NCI-H446 treated with DMSO at 0.1 percent for 48 hours (cell line): Measurements from ENCODE around the gene TBC1D16.

Experiments used
- DNase-seq: peaks from one replicate; lab custom pipeline; 2025; lab: John Stamatoyannopoulos, UW

The TBC1D16 gene

GRCh38 chr17:79987935-79988184 lies 47.8 kb downstream of the TBC1D16 start:
- DNase-seq, result no peak

DNA sequence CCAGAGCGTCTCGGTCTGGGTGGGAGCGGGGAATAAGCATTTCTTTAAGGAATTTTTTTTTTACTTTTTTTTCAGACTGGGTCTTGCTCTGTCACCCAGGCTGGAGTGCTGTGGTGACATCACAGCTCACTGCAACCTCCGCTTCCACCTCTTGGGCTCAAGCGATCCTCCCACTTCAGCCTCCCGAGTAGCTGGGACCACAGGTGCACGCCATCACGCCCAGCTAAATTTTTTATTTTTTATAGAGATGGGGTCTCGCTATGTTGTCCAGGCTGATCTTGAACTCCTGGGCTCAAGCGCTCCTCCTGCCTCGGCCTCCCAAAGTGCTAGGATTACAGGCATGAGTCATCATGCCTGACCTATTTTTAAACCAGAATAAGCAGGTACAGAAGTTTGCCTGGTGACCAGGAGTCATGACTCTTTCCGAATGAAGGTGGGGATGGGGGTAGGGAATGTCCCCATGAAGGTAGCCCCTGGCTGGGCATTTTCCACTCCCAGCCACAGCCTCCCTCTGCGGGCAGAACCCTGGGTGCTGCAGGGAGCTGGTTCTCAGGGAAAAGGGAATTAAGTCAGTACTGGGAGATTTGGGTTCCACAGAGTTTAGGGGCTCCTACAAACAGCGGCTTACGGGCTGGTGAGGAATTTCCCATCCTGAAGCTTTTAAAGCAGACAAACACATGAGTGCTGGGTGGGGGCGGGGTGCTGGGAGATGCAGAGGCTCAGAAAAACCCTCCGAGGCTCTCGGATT lies 48.3 kb downstream of the TBC1D16 start:
- no peak for DNase-seq

GRCh38 chr17:79986411-79987186 lies 49.1 kb downstream of the TBC1D16 start:
- no peak for DNase-seq

- no peak for DNase-seq
These were observed 49.7 kb downstream of the TBC1D16 start for GRCh38 chr17:79985943-79986391.

GRCh38 chr17:79985361-79985942 lies 50.2 kb downstream of the TBC1D16 start:
- no peak for DNase-seq

DNA sequence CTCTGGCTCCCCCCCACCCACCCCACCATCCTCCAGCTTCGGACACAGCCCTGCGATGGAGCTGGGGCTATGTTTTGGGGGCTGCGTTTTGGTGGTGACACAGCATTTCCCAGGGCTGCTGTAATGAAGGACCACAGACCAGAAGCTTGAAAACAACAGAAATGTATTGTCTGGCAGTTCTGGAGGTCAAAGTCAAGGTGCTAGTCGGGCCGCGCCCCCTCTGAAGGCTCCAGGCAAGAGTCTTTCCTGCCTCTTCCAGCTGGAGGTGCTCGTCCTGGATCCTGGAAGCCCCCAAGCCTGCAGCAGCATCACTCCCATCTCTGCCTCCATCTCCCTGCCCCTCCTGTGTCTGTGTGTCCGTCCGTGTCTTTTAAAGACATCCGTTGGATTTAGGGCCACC lies 50.8 kb downstream of the TBC1D16 start:
- no peak for DNase-seq

- no peak for DNase-seq
These were observed 51.4 kb downstream of the TBC1D16 start for GRCh38 chr17:79984045-79984840.

GRCh38 chr17:79983456-79983855 lies 52.2 kb downstream of the TBC1D16 start:
- no peak for DNase-seq

DNA sequence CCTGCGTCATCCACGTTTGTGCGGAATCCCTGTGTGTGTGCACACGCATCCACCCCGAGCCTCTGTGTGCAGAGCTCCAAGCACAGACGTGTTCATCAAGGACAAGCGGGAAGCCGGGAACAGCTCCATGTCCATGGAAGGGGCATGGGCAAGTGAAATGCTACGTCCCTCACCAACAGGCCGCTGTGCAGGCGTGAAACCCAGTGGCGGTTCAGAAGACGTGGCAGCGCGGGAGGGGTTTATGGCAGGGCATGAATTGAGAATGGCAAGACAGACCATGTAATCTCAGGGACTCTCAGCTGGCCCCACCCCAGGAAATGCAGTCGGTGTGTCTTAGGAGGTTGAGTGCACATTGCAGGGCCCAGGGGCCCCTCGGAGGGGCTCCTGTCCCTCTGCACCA lies 52.7 kb downstream of the TBC1D16 start:
- DNase-seq, result no peak

DNA sequence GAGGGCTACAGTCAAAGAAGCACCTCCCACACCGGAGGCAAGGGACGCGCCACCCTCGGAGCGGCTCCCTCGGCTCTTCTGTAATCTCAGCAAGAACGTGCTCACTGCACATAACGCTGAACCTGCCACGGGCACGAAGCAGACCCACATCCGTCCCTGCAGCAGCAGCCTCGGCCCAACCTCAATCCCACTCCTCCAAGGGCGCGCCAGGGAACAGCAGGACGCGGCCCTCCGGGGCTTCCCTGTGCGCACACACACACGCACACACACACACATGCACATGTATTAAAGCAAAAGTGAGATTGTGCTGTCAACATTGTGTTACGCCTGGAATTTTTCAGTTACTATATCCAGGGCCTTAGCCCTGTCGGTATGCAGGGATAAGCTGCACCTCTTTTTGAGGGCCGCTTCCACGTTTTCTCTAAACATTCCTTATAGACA lies 54.0 kb downstream of the TBC1D16 start:
- DNase-seq, result no peak

DNA sequence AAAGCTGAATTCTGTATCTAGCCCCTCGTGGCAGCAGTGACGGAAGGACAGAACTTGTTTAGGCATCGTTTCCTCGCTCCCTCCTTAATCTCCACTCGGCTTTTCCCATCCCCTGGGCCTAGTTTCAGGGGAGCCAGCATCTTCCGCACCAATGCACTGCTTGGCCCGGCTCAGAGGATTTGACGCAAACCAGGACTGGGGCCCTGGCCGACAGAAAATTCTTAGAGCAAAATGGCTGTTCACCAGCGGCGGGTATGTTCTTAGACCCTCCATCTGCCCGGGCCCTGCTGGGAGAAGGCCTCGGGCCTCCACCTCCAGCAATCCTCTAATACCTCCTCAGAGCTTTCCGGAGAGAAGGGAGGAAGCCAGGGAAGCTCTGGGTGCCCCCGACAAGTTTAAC lies 54.6 kb downstream of the TBC1D16 start:
- no peak for DNase-seq

DNA sequence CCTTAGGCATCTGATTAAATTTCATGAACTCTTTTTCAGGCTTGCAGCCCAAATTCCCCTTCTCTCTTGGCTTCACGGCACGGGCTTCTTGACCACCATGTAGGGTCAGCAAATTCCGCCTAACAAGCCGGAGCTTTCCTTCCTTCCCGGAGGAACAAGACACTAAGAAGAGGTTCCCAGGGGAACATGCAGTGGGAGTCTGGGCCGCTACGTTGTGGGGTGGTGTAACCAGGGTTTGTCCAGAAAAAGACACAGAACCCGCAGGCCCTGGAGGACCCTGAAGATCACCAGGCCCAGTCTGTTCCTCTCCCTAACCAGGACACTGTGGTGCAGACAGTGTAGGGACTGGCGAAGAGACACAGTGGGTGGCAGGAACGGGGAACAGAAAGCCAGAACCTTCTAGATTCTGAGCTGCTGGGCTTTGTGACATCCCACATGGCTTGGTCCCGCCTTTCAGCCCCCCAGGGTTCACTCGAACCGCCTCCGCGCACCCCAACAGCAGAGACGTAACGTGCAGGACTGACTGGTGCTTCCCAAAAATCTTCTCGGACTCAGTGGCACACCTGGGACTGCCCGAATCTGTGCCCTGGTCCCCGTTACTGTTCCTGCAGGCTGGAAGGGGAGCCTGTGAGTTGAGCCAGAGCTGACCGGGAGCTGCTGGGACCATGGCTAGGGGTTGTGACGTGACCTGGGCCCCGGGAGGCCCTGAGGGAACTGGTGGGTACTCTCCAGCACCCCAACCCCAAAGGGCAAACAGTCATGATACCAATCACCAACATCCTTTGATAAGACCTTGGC lies 55.2 kb downstream of the TBC1D16 start:
- no peak for DNase-seq

- no peak for DNase-seq
These were observed 55.9 kb downstream of the TBC1D16 start for GRCh38 chr17:79979816-79980215.

DNA sequence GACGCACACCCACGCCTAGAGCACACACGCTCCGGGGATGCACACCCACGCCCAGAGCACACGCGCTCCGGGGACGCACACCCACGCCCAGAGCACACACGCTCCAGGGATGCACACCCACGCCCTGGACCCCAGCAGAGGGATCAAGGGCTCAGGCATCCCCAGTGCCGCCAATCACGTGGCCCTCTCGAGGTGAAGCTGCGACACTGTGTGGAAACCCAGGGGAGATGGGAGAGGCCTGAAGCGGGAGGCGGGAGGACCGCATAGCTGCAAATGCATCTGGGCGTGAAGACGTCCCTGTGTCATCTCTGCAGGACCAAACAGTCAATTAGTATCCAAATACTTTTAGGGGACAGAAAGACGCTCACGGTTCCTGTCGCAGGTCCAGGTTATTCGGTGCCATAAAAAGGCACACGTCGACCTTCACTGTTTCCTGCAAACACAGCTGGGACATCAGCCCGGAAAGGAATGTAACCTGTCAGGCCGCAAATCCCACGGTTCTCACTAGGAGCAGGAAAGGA lies 56.4 kb downstream of the TBC1D16 start:
- no peak for DNase-seq

DNA sequence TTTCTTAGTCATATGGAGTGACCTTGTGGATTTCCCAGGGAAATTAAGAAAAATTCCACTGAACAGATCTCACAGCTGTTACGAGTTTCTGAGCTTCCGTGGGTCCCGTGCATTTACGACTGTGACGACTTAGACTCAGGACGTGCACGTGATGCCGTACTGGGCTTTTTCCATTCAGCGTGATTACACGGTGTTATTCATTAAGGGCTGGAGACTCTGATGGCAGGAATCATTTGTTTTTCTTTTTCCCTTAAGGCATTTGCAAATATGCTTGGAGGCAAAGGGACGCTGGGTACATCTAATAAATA lies 57.2 kb downstream of the TBC1D16 start:
- no peak for DNase-seq

DNA sequence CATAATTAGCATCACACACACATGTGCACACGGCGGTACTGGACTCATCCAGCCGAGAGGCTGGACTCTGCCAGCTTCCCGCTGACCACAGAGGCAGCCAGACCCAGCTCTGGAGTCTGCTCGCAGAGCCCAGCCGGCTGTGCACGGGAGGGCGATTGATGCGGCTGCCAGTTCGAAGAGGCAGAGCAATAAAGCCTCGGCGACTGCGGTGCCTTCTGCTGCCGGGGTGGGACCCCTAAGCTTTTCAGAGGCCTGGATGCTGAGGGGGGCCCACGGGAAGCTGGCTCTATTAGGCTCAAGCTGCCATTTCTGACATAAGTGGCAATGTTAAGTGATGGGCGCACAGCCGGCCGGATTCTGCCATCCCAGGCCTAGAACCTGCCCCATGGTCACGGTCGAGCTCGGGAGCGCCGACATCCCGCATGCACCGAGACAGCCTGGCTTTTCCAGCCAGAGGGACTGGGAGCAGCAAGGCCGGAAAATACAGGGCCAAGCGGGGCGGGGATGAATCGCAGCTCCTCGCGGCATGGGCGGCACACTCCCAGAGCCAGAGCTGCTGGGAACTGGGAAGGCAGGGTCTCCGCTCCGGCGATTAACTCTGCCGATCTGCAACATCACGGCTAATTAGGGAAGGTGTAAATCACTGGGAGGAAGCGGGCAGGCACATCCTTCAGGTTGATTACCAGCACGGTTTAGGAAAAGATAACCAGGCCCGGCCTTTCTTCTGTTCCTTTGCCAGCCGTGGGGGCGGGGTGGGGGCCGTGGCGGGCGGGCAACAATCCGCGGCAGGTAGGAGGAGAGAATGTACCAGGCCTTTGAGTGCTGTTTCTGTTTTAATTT lies 57.7 kb downstream of the TBC1D16 start:
- no peak for DNase-seq

- no peak for DNase-seq
These were observed 58.5 kb downstream of the TBC1D16 start for GRCh38 chr17:79977161-79977631.

GRCh38 chr17:79976451-79976850 lies 59.2 kb downstream of the TBC1D16 start:
- DNase-seq, result no peak

DNA sequence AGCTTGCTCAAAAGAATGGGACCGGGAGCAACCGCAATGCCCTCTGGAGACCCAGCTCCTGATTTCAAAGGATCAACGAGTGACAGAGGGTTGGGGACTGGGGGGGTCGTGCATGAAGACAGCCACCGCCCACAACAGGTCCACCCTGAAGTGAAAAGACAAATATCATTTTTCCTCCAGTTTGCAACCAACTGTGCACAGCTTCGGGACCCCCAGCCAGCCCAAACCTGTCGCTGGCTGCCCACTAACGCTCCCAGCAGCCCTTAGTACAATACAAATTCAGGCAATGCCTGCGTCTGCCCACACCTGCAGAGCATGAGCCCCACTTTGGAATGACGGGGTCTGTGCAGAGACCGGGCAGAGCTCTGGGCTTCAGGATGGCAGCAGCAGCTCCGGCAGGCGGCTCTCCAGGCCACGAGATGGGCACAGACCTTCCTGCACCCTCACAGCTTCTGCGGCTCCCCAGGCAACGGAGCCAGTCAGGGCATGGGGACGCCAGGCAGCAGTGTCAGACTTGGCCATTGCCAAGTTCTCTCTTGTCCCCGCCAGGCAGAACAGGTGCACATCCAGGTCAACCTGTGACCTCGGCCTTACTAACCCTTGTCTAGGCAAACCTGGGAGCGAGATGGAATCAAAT lies 60.1 kb downstream of the TBC1D16 start:
- DNase-seq, result no peak
